Panc1 (cell line): ENCODE data around the gene LIPC. TPM values are rescaled to one million over a fixed set of nuclear protein-coding genes. Genes with fewer than 3 reads are reported as not detected.

Experiments
- ATAC-seq: fragments of 200-7000 bp; cut with Tn5 transposase; 2 replicates; pipeline ENCODE4 v1.9.1; 2020; ENCODE audit warnings: mild to moderate bottlenecking, moderate library complexity
- BruUV-seq: library from RNA; stranded (reverse); fragments of 400-500 nt; replicated peaks from 2 replicates; lab custom pipeline; 2021; lab: Mats Ljungman, UMichigan
- CTCF ChIA-PET: fragments of 300-600 bp; sonication (Branson Sonifier 250); formaldehyde crosslinking; loops from one replicate; lab custom pipeline; 2022; ENCODE audit warnings: antibody characterized with exemption; lab: Charles Lee
- POLR2A ChIA-PET: fragments of 300-600 bp; sonication (Branson Sonifier 250); formaldehyde crosslinking; loops from one replicate; lab custom pipeline; 2022; ENCODE audit warnings: antibody characterized with exemption; lab: Charles Lee
- DNase-seq: peaks from one replicate; pipeline ENCODE4 v3.0.0-alpha.2; 2010; ENCODE audit warnings: low read depth, low spot score
- H3K27ac ChIP-seq: 2 replicates; pipeline ENCODE4 v1.5.1; 2011; ENCODE audit warnings: mild to moderate bottlenecking, low read length, inconsistent platforms
- H3K27me3 ChIP-seq: fragments of 200-500 bp; sonication (Bioruptor generic); 2 replicates; pipeline ENCODE4 v1.6.0; 2014; ENCODE audit warnings: low read length, inconsistent platforms; ENCODE audit not compliant: control insufficient read depth, insufficient read depth
- H3K36me3 ChIP-seq: fragments of 200-500 bp; sonication (Bioruptor generic); 2 replicates; pipeline ENCODE4 v1.5.1; 2014; ENCODE audit warnings: inconsistent platforms, mild to moderate bottlenecking, low read length, moderate library complexity; ENCODE audit not compliant: control insufficient read depth, insufficient read depth
- H3K4me1 ChIP-seq: 2 replicates; pipeline ENCODE4 v1.5.1; 2011; ENCODE audit warnings: inconsistent platforms, mild to moderate bottlenecking, low read length, moderate library complexity; ENCODE audit not compliant: control insufficient read depth, insufficient read depth
- H3K4me3 ChIP-seq, 2 experiments: 2 replicates each; pipeline ENCODE4 v1.5.1; 2011 to 2012; ENCODE audit warnings: low read depth in 2 of 2, low read length in 2 of 2, mild to moderate bottlenecking in 2 of 2, inconsistent platforms in 1 of 2, moderate library complexity in 1 of 2
- H3K9me3 ChIP-seq: fragments of 200-500 bp; sonication (Bioruptor generic); 2 replicates; pipeline ENCODE4 v1.5.1; 2014; ENCODE audit warnings: low read depth, mild to moderate bottlenecking, inconsistent platforms, low read length, moderate library complexity; ENCODE audit not compliant: control insufficient read depth, insufficient read depth
- CTCF ChIP-seq: fragments of 450-650 bp; IDR thresholded peaks from 2 replicates; pipeline ENCODE4 v1.5.1; 2017; ENCODE audit warnings: mild to moderate bottlenecking
- POLR2AphosphoS5 ChIP-seq: IDR thresholded peaks from 2 replicates; pipeline ENCODE4 v1.6.1; 2012; ENCODE audit warnings: mild to moderate bottlenecking, low read depth, low read length, moderate library complexity
- REST ChIP-seq, 2 experiments: IDR thresholded peaks; 2 replicates each; pipeline ENCODE4 v1.6.1; 2011 to 2012; ENCODE audit warnings: low read depth in 2 of 2, control low read depth in 1 of 2, low read length in 1 of 2, mild to moderate bottlenecking in 1 of 2, moderate library complexity in 1 of 2; ENCODE audit not compliant: insufficient read depth in 1 of 2
- SIN3A ChIP-seq: IDR thresholded peaks from 2 replicates; pipeline ENCODE4 v1.6.1; 2012; ENCODE audit warnings: low read depth, mild to moderate bottlenecking, low read length, moderate library complexity, borderline replicate concordance; ENCODE audit not compliant: insufficient read depth
- TCF7L2 ChIP-seq: IDR thresholded peaks from 2 replicates; pipeline ENCODE4 v1.6.1; 2011; ENCODE audit warnings: mild to moderate bottlenecking, low read depth, low read length, inconsistent platforms
- in situ Hi-C: cut with HindIII; loops from 2 replicates; pipeline ENCODE4 v1.10.0; 2016; ENCODE audit warnings: low sequenced_read_pairs, low pct_unique_long_range_greater_than_20kb
- intact Hi-C: fragments of 100-400 bp; cut with micrococcal nuclease; formaldehyde crosslinking; loops from one replicate; pipeline ENCODE4 v1.10.0; 2022; ENCODE audit not compliant: unreplicated experiment
- total RNA-seq: library from RNA; stranded (reverse); gene quantifications from one replicate; pipeline ENCODE4 v1.2.1, GENCODE V29; 2021; ENCODE audit not compliant: unreplicated experiment

The LIPC gene
- total RNA-seq, 1 experiment from 2014 or later: not detected

- CTCF ChIA-PET: no interaction called here
- in situ Hi-C loops: no loop called here
Observed at GRCh38 chr15:58489289-58490085, 57.7 kb downstream of the LIPC start.

More at GRCh38 chr15:58489289-58490085, 57.7 kb downstream of the LIPC start:
- BruUV-seq: no TSS peak
- no peak for TF ChIP-seq SIN3A
- no peak for TF ChIP-seq TCF7L2
- TF ChIP-seq POLR2AphosphoS5: no peak
- TF ChIP-seq REST (IDR thresholded peaks at IDR 0.05; ENCODE audit: insufficient read depth in 1 of 2, low read depth in 2 of 2, low read length in 1 of 2): no peak
- no peak for TF ChIP-seq CTCF
- Histone ChIP-seq H3K9me3 (no peaks in the 10 kb centered on the region), H3K36me3 (no peaks in the 10 kb centered on the region), H3K4me1 (no peaks in the 10 kb centered on the region), H3K27me3 (no peaks in the 10 kb centered on the region), H3K4me3 (no peak overlapping the region), H3K27ac (no peak overlapping the region)
- POLR2A ChIA-PET: no interaction called here
- DNase-seq (no peak), ATAC-seq (no peak)
- intact Hi-C loops: no loop called here
